Fibroblast of lung (primary cell): Measurements from ENCODE around the gene PPAT. TPM values are rescaled to one million over a fixed set of nuclear protein-coding genes. Genes with fewer than 3 reads are reported as not detected.

ENCODE experiments used
- DNase-seq, 2 donors: peaks; one replicate each; pipeline versions ENCODE4 v3.0.0 to v3.0.0-alpha.2; 2010; ENCODE audit warnings: low read depth in 2 of 2
- H2AFZ ChIP-seq: 2 replicates; pipeline ENCODE4 v1.5.1; 2012; ENCODE audit warnings: low read length, control low read depth, inconsistent platforms
- H3K27ac ChIP-seq: 2 replicates; pipeline ENCODE4 v1.5.1; 2011; ENCODE audit warnings: low read length, control low read depth; ENCODE audit not compliant: insufficient read depth
- H3K27me3 ChIP-seq: 2 replicates; pipeline ENCODE4 v1.5.1; 2011; ENCODE audit warnings: mild to moderate bottlenecking, low read length; ENCODE audit not compliant: control insufficient read depth, insufficient read depth
- H3K36me3 ChIP-seq: 2 replicates; pipeline ENCODE4 v1.5.1; 2011; ENCODE audit warnings: low read length; ENCODE audit not compliant: control insufficient read depth, insufficient read depth
- H3K4me1 ChIP-seq: 2 replicates; pipeline ENCODE4 v1.5.1; 2011; ENCODE audit warnings: low read length; ENCODE audit not compliant: control insufficient read depth, insufficient read depth; ENCODE audit errors: extremely low read depth
- H3K4me2 ChIP-seq: 2 replicates; pipeline ENCODE4 v1.5.1; 2011; ENCODE audit warnings: low read length, control low read depth; ENCODE audit not compliant: insufficient read depth; ENCODE audit errors: extremely low read depth
- H3K4me3 ChIP-seq, 4 experiments: fragments of 200-600 bp in 1 of 4; sonication (generic) in 1 of 4; replicated peaks in 1 of 4; 2 replicates each; pipeline ENCODE4 v1.5.1; 2011 to 2016; ENCODE audit warnings: low read length in 4 of 4, low read depth in 3 of 4, mild to moderate bottlenecking in 3 of 4, control low read depth in 2 of 4, inconsistent platforms in 1 of 4, mixed read lengths in 1 of 4; ENCODE audit not compliant: insufficient read depth in 1 of 4; ENCODE audit errors: control extremely low read depth in 1 of 4
- H3K79me2 ChIP-seq: 2 replicates; pipeline ENCODE4 v1.5.1; 2012; ENCODE audit warnings: mild to moderate bottlenecking, low read length, inconsistent platforms; ENCODE audit not compliant: control insufficient read depth, insufficient read depth
- H3K9ac ChIP-seq: 2 replicates; pipeline ENCODE4 v1.5.1; 2011; ENCODE audit warnings: mild to moderate bottlenecking, low read length, control low read depth; ENCODE audit not compliant: insufficient read depth
- H3K9me3 ChIP-seq: 2 replicates; pipeline ENCODE4 v1.5.1; 2012; ENCODE audit warnings: low read depth, low read length; ENCODE audit not compliant: control insufficient read depth, insufficient read depth
- H4K20me1 ChIP-seq: 2 replicates; pipeline ENCODE4 v1.5.1; 2011; ENCODE audit warnings: low read length; ENCODE audit not compliant: control insufficient read depth, insufficient read depth; ENCODE audit errors: extremely low read depth
- EZH2 ChIP-seq: IDR thresholded peaks from 2 replicates; pipeline ENCODE4 v1.5.1; 2012; ENCODE audit warnings: low read length, control low read depth, mild to moderate bottlenecking; ENCODE audit errors: missing control alignments
- polyA plus RNA-seq, 2 donors: library from polyadenylated mRNA; depleted of rRNA in 1 of 2; stranded (reverse) in 1 of 2; unstranded in 1 of 2; fragments of >200 nt; gene quantifications; 2 replicates each; pipeline ENCODE4 v1.2.1, GENCODE V29; 2011 to 2012; ENCODE audit warnings: missing spikeins in 1 of 2
- total RNA-seq: library from RNA; depleted of rRNA; stranded (reverse); fragments of >200 nt; gene quantifications from 2 replicates; pipeline ENCODE4 v1.2.1, GENCODE V29; 2014
- TF ChIP-seq, protein P1 (sequence below), 2 donors: IDR thresholded peaks in 1 of 2; conservative IDR thresholded peaks in 1 of 2; 1 replicate in 1 of 2; 2 replicates in 1 of 2; pipeline ENCODE4 v1.5.1; 2011 to 2012; ENCODE audit warnings: low read length in 2 of 2, control low read depth in 1 of 2, inconsistent platforms in 1 of 2, low read depth in 1 of 2, mild to moderate bottlenecking in 1 of 2

The PPAT gene
- total and polyA plus RNA-seq, 2 donors (not counting 1 experiment from before 2014, with no cell fraction given), result 8.6 to 14.9 TPM

- Histone ChIP-seq H3K79me2 (no peaks in the 10 kb centered on the region), H3K4me1 (no peaks in the 10 kb centered on the region), H3K9me3 (no peaks in the 10 kb centered on the region), H3K27ac (no peak overlapping the region), H3K4me3 (no peak overlapping the region), H3K27me3 (no peaks in the 10 kb centered on the region), H3K36me3 (no peaks in the 10 kb centered on the region), H2AFZ (no peak overlapping the region), H3K9ac (no peak overlapping the region), H3K4me2 (no peak overlapping the region), H4K20me1 (no peaks in the 10 kb centered on the region)
- TF ChIP-seq, protein P1, sequence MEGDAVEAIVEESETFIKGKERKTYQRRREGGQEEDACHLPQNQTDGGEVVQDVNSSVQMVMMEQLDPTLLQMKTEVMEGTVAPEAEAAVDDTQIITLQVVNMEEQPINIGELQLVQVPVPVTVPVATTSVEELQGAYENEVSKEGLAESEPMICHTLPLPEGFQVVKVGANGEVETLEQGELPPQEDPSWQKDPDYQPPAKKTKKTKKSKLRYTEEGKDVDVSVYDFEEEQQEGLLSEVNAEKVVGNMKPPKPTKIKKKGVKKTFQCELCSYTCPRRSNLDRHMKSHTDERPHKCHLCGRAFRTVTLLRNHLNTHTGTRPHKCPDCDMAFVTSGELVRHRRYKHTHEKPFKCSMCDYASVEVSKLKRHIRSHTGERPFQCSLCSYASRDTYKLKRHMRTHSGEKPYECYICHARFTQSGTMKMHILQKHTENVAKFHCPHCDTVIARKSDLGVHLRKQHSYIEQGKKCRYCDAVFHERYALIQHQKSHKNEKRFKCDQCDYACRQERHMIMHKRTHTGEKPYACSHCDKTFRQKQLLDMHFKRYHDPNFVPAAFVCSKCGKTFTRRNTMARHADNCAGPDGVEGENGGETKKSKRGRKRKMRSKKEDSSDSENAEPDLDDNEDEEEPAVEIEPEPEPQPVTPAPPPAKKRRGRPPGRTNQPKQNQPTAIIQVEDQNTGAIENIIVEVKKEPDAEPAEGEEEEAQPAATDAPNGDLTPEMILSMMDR (conservative IDR thresholded peaks at IDR 0.05 in 1 of 2, IDR thresholded peaks at IDR 0.05 in 1 of 2; ENCODE audit: low read depth in 1 of 2, low read length in 2 of 2), result no peak
- no peak for TF ChIP-seq EZH2
- DNase-seq, result no peak
Observed at GRCh38 chr4:56345458-56345857, 90.0 kb downstream of the PPAT start.

Other genes starting within 250 kb of the PPAT start
- 21.8 and 24.6 TPM in 2 replicates for gene AASDH, start 48.1 kb downstream of the PPAT start, total RNA-seq
- gene AASDH, start 48.1 kb downstream of the PPAT start, polyA plus RNA-seq, result 9.0 and 10.0 TPM in 2 replicates
- 18.5 and 24.6 TPM in 2 replicates for gene PAICS, start 645 bp upstream of the PPAT start, total RNA-seq
- gene PAICS, start 645 bp upstream of the PPAT start, polyA plus RNA-seq, result 111 and 155 TPM in 2 replicates
- gene SRP72, start 32.0 kb upstream of the PPAT start, total RNA-seq, result 72.3 and 76.0 TPM in 2 replicates
- 181 and 197 TPM in 2 replicates for gene SRP72, start 32.0 kb upstream of the PPAT start, polyA plus RNA-seq
- gene ARL9, start 70.2 kb upstream of the PPAT start, total RNA-seq, result 0.26 and 0.83 TPM in 2 replicates
- gene ARL9, start 70.2 kb upstream of the PPAT start, polyA plus RNA-seq, result 0.62 and 1.1 TPM in 2 replicates
- gene HOPX, start 245.7 kb upstream of the PPAT start, total RNA-seq, result 3.3 and 11.4 TPM in 2 replicates
- gene HOPX, start 245.7 kb upstream of the PPAT start, polyA plus RNA-seq, result 2.4 and 9.6 TPM in 2 replicates